ENCODE results near the gene ARID1B. TPM values are rescaled to one million over a fixed set of nuclear protein-coding genes. Genes with fewer than 3 reads are reported as not detected.
A peak's percentile ranks its signal among the peaks of the same experiment; 100 is the strongest.

The ARID1B gene
- total and polyA plus RNA-seq, 9 of the 15 experiments (the other 6 are each of a cell fraction or from before 2014, with no cell fraction given): 12.5 to 50.5 (median 25.8) TPM

- no peak for TF ChIP-seq DEAF1 (CRISPR knock-in tag; IDR thresholded peaks at IDR 0.05)
Observed at GRCh38 chr6:156900292-156900691, 123.1 kb downstream of the ARID1B start (continued).

GRCh38 chr6:156901309-156902019, 124.3 kb downstream of the ARID1B start:
- peaks cover 6% of the 10 kb centered on the region; the same call in 1 of the 2 replicates for H4K20me1 ChIP-seq (replicated peaks; ENCODE audit: control insufficient read depth, insufficient read depth, low read length)
- H3K4me2 ChIP-seq (ENCODE audit: insufficient read depth, low read length): no peak overlapping the region
- BruUV-seq (replicated peaks): no TSS peak
- TF ChIP-seq ZBTB9 (CRISPR knock-in tag; IDR thresholded peaks at IDR 0.05): no peak
- no peak for TF ChIP-seq NFE2 (IDR thresholded peaks at IDR 0.05; ENCODE audit: low read depth)
- no peak for TF ChIP-seq ZKSCAN8 (CRISPR knock-in tag; IDR thresholded peaks at IDR 0.05)
- TF ChIP-seq ZNF77 (CRISPR knock-in tag; IDR thresholded peaks at IDR 0.05): no peak
- no peak for TF ChIP-seq PTRF (tag; IDR thresholded peaks at IDR 0.05)
- no peak for TF ChIP-seq TOE1 (IDR thresholded peaks at IDR 0.05; ENCODE audit: borderline replicate concordance)
- TF ChIP-seq TOE1 (CRISPR knock-in tag; IDR thresholded peaks at IDR 0.05; ENCODE audit: borderline replicate concordance, low read depth): no peak
- TF ChIP-seq HNRNPUL1 (IDR thresholded peaks at IDR 0.05; ENCODE audit: low read length): no peak
- TF ChIP-seq BRF2 (IDR thresholded peaks at IDR 0.05; ENCODE audit: borderline replicate concordance, insufficient read depth, insufficient read length): no peak
- no peaks in the 10 kb centered on the region for H3K27me3 ChIP-seq (ENCODE audit: control insufficient read depth in 2 of 2, insufficient read depth in 2 of 2, low read length in 2 of 2)
- H3K9me3 ChIP-seq (replicated peaks; ENCODE audit: control insufficient read depth, insufficient read depth, low read depth, low read length): no peaks in the 10 kb centered on the region
- no peak overlapping the region for H3K4me3 ChIP-seq
- peaks cover 9% of the 10 kb centered on the region for H3K36me3 ChIP-seq (ENCODE audit: control insufficient read depth, insufficient read depth, low read length)
- FAIRE-seq (peak; percentile 49), DNase-seq (ENCODE audit: extremely low read depth in 1 of 4, low spot score in 3 of 4) (no peak), ATAC-seq (no peak)
- peaks cover 24% of the 10 kb centered on the region; the same call in 2 of the 3 replicates for H3K79me2 ChIP-seq (ENCODE audit: control insufficient read depth, insufficient read depth, low read length)
- POLR2A ChIA-PET: interaction anchor here (0.8 to 2.1 kb wide), 4 partner anchors 9 to 14 kb away, joined by 3 to 4 read pairs (median 4); no protein-coding TSS in a partner anchor
- H3K4me1 ChIP-seq (replicated peaks in 1 of 2; ENCODE audit: control insufficient read depth in 2 of 2, insufficient read depth in 2 of 2, low read length in 2 of 2): peaks cover 8 to 9% of the 10 kb centered on the region in 2 experiments; a peak in 3 of 5 replicates
- H2AFZ ChIP-seq (ENCODE audit: low read depth, low read length): no peak overlapping the region
- in situ Hi-C loops (cut with MboI): no loop called here
- 79% methylated on average over 9 of the region's 9 CpGs for WGBS (ENCODE audit: insufficient coverage, low coverage, missing lambda C conversion rate)
- H3K9ac ChIP-seq (ENCODE audit: insufficient read depth in 1 of 2, low read depth in 2 of 2, low read length in 2 of 2): no peak overlapping the region
- H3K27ac ChIP-seq (ENCODE audit: extremely low read depth, low read depth, low read length): no peak overlapping the region
- no peaks in the 10 kb centered on the region for H3K9me1 ChIP-seq (ENCODE audit: control insufficient read depth, insufficient read depth, low read length)
- CTCF ChIA-PET (ENCODE audit: low intra/inter-chr PET ratio): no interaction called here
- intact Hi-C loops (cut with micrococcal nuclease): no loop called here
